ENCODE data around the gene GLYR1.

DNA sequence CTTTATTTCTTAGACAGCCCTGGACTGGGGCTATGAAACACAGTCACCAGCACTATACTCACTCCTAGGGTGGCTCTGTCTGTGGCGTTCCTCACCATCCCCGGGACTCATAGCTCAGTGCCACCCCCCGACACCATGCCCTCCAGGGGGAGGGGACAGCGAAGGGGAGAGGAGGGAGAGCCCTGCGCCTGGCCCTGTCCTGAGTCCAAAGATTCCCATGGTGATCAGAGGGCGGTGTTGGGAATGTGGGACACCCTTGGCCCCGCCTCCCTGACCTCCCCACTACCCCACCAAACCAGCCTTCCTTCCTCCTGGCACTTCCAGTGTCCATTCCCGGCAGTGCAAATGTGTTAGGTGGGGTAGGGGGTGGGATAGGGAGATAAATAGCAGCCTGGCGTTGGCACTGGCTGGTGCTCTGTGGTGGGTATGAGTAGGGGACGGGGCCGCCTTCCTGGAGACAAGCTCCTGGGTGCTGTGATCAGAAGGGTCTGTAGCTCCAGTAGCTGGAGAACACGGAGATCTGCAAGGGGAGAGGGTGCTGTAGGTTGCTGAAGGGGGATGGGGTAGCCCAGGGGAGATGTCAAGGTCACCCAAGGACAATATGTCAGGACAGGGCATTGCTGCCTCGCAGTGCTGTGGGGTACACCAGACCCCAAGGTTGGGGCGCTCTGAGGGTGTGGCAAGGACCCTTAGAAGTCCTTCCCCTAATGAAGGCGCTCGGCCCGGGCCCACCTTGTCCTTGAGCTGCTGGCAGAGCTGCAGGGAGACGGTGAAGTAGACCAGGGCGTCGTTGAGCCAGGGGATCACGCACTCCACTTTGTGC lies 49.9 kb downstream of the GLYR1 start:
- TF ChIP-seq L3MBTL2 (conservative IDR thresholded peaks at IDR 0.05) = no peak
- TF ChIP-seq BHLHE40 (IDR thresholded peaks at IDR 0.05; ENCODE audit: borderline replicate concordance) = no peak
- no peak for TF ChIP-seq SP1 (IDR thresholded peaks at IDR 0.05)
- TF ChIP-seq SUZ12 (IDR thresholded peaks at IDR 0.05) = no peak
- TF ChIP-seq CTBP1 (IDR thresholded peaks at IDR 0.05; ENCODE audit: borderline replicate concordance) = no peak
- TF ChIP-seq, protein P1, sequence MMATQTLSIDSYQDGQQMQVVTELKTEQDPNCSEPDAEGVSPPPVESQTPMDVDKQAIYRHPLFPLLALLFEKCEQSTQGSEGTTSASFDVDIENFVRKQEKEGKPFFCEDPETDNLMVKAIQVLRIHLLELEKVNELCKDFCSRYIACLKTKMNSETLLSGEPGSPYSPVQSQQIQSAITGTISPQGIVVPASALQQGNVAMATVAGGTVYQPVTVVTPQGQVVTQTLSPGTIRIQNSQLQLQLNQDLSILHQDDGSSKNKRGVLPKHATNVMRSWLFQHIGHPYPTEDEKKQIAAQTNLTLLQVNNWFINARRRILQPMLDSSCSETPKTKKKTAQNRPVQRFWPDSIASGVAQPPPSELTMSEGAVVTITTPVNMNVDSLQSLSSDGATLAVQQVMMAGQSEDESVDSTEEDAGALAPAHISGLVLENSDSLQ (IDR thresholded peaks at IDR 0.05) = no peak
- TF ChIP-seq LEF1 (IDR thresholded peaks at IDR 0.05; ENCODE audit: borderline replicate concordance) = no peak
- no peak for TF ChIP-seq HDGF (IDR thresholded peaks at IDR 0.05; ENCODE audit: borderline replicate concordance)
- no peak for TF ChIP-seq FOXK2 (IDR thresholded peaks at IDR 0.05)
- no peak for TF ChIP-seq FOXM1 (IDR thresholded peaks at IDR 0.05; ENCODE audit: borderline replicate concordance)
- TF ChIP-seq TARDBP (IDR thresholded peaks at IDR 0.05) = no peak
- no peak for TF ChIP-seq ELF4 (IDR thresholded peaks at IDR 0.05)

All from HEK293T (cell line).